GM23338 (cell line): ENCODE measurements around the gene KRT222. TPM values are rescaled to one million over a fixed set of nuclear protein-coding genes. Genes with fewer than 3 reads are reported as not detected.

Experiments
- ATAC-seq: fragments of 200-7000 bp; cut with Tn5 transposase; 3 replicates; pipeline ENCODE4 v1.9.1; 2020
- DNase-seq: peaks from one replicate; pipeline ENCODE4 v3.0.0-alpha.2; 2015; ENCODE audit warnings: low spot score
- H2AFZ ChIP-seq: fragments of 200-600 bp; sonication (generic); 2 replicates; pipeline ENCODE4 v1.8.0; 2016; ENCODE audit warnings: antibody characterized with exemption, mild to moderate bottlenecking, moderate library complexity
- H3F3A ChIP-seq: fragments of 200-600 bp; sonication (generic); replicated peaks from 2 replicates; pipeline ENCODE4 v1.8.0; 2017; ENCODE audit warnings: antibody characterized with exemption, mixed run types, low read depth
- H3K27ac ChIP-seq: fragments of 200-600 bp; sonication (generic); 2 replicates; pipeline ENCODE4 v1.6.1; 2016; ENCODE audit warnings: low read depth
- H3K27me3 ChIP-seq: fragments of 200-600 bp; sonication (generic); 2 replicates; pipeline ENCODE4 v1.8.0; 2016; ENCODE audit warnings: mild to moderate bottlenecking, mixed run types, moderate library complexity; ENCODE audit not compliant: insufficient read depth
- H3K36me3 ChIP-seq: fragments of 200-600 bp; sonication (generic); 2 replicates; pipeline ENCODE4 v1.8.0; 2016; ENCODE audit warnings: mild to moderate bottlenecking; ENCODE audit not compliant: insufficient read depth
- H3K4me1 ChIP-seq: fragments of 200-600 bp; sonication (generic); 2 replicates; pipeline ENCODE4 v1.8.0; 2016; ENCODE audit warnings: mild to moderate bottlenecking, moderate library complexity; ENCODE audit not compliant: insufficient read depth
- H3K4me2 ChIP-seq: fragments of 200-600 bp; sonication (generic); 2 replicates; pipeline ENCODE4 v1.7.1; 2017; ENCODE audit warnings: mixed run types
- H3K4me3 ChIP-seq: fragments of 200-600 bp; sonication (generic); 2 replicates; pipeline ENCODE4 v1.6.1; 2016; ENCODE audit warnings: mixed run types
- H3K79me2 ChIP-seq: fragments of 200-600 bp; sonication (generic); replicated peaks from 2 replicates; pipeline ENCODE4 v1.8.0; 2017; ENCODE audit warnings: mild to moderate bottlenecking; ENCODE audit not compliant: insufficient read depth
- H3K9me2 ChIP-seq: fragments of 200-600 bp; sonication (generic); 2 replicates; pipeline ENCODE4 v1.8.0; 2017; ENCODE audit not compliant: insufficient read depth
- H4K20me1 ChIP-seq: fragments of 200-600 bp; sonication (generic); replicated peaks from 2 replicates; pipeline ENCODE4 v1.8.0; 2017; ENCODE audit warnings: mild to moderate bottlenecking; ENCODE audit not compliant: insufficient read depth
- H3K27ac Mint-ChIP-seq: 2 replicates; pipeline ENCODE4 v1.8.0; 2020; ENCODE audit warnings: inconsistent platforms, mild to moderate bottlenecking, moderate library complexity, mixed read lengths
- H3K27me3 Mint-ChIP-seq: 3 replicates; pipeline ENCODE4 v1.8.0; 2022; ENCODE audit warnings: low read depth, mild to moderate bottlenecking, moderate library complexity, mixed read lengths, inconsistent platforms; ENCODE audit not compliant: insufficient read depth, poor library complexity
- H3K36me3 Mint-ChIP-seq: 3 replicates; pipeline ENCODE4 v1.8.0; 2021; ENCODE audit warnings: low read depth, mild to moderate bottlenecking, inconsistent platforms, moderate library complexity, mixed read lengths
- H3K4me1 Mint-ChIP-seq: 3 replicates; pipeline ENCODE4 v1.8.0; 2020; ENCODE audit warnings: mild to moderate bottlenecking, inconsistent platforms, mixed read lengths
- H3K4me3 Mint-ChIP-seq: 3 replicates; pipeline ENCODE4 v1.8.0; 2021; ENCODE audit warnings: moderate library complexity, mild to moderate bottlenecking, inconsistent platforms, mixed read lengths
- H3K9me3 Mint-ChIP-seq: 3 replicates; pipeline ENCODE4 v1.8.0; 2020; ENCODE audit warnings: moderate library complexity, mild to moderate bottlenecking, inconsistent platforms, mixed read lengths
- polyA plus RNA-seq: library from polyadenylated mRNA; unstranded; fragments of >200 nt; fragmentation: Nextera tagmentation; extraction: Ambion mirVana; gene quantifications from 2 replicates; pipeline ENCODE4 v1.2.1, GENCODE V29; 2016
- total RNA-seq: library from RNA; depleted of rRNA; stranded (reverse); fragments of >200 nt; shearing (Covaris generic); gene quantifications from 2 replicates; pipeline ENCODE4 v1.2.3, GENCODE V29; 2014
- TF ChIP-seq, protein P1 (sequence below): IDR thresholded peaks from one replicate; pipeline ENCODE4 v1.6.1; 2018; ENCODE audit warnings: antibody characterized with exemption; ENCODE audit not compliant: unreplicated experiment
- TF ChIP-seq, protein P2 (sequence below): fragments of 250-450 bp; sonication (Bioruptor Pico); IDR thresholded peaks from 2 replicates; pipeline ENCODE4 v1.5.0; 2020; ENCODE audit warnings: mild to moderate bottlenecking, moderate library complexity

The KRT222 gene
- total and polyA plus RNA-seq, 2 experiments from 2014 or later, result not detected

DNA sequence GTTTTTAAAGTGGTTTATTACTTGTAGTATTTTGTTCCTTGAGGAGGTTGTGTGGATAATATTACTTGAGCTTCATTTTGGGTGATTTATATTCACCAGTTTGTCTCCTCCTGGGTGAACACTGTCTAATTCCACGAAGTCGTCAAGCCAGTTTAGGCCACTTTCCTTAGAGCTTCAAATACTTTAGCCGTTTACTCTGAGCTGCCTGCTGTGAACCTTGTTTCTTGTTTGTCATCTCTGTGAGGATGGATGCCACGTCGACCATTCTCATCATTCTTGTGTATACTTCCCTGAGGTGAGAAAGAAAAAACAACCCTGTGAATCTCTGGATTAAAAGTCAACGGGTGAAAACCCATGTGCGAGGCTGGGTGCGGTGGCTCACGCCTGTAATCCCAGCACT is 29.6 kb upstream of the KRT222 start (continued):
- TF ChIP-seq, protein P1, sequence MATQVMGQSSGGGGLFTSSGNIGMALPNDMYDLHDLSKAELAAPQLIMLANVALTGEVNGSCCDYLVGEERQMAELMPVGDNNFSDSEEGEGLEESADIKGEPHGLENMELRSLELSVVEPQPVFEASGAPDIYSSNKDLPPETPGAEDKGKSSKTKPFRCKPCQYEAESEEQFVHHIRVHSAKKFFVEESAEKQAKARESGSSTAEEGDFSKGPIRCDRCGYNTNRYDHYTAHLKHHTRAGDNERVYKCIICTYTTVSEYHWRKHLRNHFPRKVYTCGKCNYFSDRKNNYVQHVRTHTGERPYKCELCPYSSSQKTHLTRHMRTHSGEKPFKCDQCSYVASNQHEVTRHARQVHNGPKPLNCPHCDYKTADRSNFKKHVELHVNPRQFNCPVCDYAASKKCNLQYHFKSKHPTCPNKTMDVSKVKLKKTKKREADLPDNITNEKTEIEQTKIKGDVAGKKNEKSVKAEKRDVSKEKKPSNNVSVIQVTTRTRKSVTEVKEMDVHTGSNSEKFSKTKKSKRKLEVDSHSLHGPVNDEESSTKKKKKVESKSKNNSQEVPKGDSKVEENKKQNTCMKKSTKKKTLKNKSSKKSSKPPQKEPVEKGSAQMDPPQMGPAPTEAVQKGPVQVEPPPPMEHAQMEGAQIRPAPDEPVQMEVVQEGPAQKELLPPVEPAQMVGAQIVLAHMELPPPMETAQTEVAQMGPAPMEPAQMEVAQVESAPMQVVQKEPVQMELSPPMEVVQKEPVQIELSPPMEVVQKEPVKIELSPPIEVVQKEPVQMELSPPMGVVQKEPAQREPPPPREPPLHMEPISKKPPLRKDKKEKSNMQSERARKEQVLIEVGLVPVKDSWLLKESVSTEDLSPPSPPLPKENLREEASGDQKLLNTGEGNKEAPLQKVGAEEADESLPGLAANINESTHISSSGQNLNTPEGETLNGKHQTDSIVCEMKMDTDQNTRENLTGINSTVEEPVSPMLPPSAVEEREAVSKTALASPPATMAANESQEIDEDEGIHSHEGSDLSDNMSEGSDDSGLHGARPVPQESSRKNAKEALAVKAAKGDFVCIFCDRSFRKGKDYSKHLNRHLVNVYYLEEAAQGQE, result no peak

DNA sequence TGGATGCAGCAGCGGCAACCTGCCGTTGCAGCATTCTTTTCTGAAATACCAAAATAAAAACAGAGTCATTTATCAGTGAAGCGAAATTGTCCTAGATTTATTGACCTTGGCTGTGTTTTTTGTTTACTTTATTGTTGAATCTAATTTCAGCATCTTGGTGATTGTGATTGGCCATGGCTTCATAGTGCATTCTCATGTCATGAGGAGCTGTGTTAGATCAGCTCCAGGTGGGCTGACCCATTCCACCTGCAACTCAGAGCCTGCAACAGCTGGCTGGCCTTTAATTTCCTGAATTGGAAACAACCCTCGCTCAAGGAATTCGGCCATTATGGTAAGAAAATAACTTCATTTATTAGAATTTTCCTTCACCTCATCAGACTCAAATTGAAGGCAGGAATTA is 22.1 kb upstream of the KRT222 start:
- H3K27me3 Mint-ChIP-seq, result no peaks in the 10 kb centered on the region
- Histone ChIP-seq H3K4me3 (no peak overlapping the region), H3K27me3 (no peaks in the 10 kb centered on the region), H3F3A (no peaks in the 10 kb centered on the region), H3K79me2 (no peaks in the 10 kb centered on the region), H3K9me2 (no peaks in the 10 kb centered on the region), H4K20me1 (no peaks in the 10 kb centered on the region), H3K4me2 (no peak overlapping the region), H3K36me3 (no peaks in the 10 kb centered on the region), H3K27ac (no peak overlapping the region), H2AFZ (peak overlapping the region; percentile 29; the same call in 1 of the 2 replicates), H3K4me1 (no peaks in the 10 kb centered on the region)
- H3K36me3 Mint-ChIP-seq, result no peaks in the 10 kb centered on the region
- no peaks in the 10 kb centered on the region for H3K4me1 Mint-ChIP-seq
- ATAC-seq (no peak), DNase-seq (peak; percentile 6)
- H3K27ac Mint-ChIP-seq, result no peak overlapping the region
- no peak overlapping the region for H3K4me3 Mint-ChIP-seq
- TF ChIP-seq, protein P2, sequence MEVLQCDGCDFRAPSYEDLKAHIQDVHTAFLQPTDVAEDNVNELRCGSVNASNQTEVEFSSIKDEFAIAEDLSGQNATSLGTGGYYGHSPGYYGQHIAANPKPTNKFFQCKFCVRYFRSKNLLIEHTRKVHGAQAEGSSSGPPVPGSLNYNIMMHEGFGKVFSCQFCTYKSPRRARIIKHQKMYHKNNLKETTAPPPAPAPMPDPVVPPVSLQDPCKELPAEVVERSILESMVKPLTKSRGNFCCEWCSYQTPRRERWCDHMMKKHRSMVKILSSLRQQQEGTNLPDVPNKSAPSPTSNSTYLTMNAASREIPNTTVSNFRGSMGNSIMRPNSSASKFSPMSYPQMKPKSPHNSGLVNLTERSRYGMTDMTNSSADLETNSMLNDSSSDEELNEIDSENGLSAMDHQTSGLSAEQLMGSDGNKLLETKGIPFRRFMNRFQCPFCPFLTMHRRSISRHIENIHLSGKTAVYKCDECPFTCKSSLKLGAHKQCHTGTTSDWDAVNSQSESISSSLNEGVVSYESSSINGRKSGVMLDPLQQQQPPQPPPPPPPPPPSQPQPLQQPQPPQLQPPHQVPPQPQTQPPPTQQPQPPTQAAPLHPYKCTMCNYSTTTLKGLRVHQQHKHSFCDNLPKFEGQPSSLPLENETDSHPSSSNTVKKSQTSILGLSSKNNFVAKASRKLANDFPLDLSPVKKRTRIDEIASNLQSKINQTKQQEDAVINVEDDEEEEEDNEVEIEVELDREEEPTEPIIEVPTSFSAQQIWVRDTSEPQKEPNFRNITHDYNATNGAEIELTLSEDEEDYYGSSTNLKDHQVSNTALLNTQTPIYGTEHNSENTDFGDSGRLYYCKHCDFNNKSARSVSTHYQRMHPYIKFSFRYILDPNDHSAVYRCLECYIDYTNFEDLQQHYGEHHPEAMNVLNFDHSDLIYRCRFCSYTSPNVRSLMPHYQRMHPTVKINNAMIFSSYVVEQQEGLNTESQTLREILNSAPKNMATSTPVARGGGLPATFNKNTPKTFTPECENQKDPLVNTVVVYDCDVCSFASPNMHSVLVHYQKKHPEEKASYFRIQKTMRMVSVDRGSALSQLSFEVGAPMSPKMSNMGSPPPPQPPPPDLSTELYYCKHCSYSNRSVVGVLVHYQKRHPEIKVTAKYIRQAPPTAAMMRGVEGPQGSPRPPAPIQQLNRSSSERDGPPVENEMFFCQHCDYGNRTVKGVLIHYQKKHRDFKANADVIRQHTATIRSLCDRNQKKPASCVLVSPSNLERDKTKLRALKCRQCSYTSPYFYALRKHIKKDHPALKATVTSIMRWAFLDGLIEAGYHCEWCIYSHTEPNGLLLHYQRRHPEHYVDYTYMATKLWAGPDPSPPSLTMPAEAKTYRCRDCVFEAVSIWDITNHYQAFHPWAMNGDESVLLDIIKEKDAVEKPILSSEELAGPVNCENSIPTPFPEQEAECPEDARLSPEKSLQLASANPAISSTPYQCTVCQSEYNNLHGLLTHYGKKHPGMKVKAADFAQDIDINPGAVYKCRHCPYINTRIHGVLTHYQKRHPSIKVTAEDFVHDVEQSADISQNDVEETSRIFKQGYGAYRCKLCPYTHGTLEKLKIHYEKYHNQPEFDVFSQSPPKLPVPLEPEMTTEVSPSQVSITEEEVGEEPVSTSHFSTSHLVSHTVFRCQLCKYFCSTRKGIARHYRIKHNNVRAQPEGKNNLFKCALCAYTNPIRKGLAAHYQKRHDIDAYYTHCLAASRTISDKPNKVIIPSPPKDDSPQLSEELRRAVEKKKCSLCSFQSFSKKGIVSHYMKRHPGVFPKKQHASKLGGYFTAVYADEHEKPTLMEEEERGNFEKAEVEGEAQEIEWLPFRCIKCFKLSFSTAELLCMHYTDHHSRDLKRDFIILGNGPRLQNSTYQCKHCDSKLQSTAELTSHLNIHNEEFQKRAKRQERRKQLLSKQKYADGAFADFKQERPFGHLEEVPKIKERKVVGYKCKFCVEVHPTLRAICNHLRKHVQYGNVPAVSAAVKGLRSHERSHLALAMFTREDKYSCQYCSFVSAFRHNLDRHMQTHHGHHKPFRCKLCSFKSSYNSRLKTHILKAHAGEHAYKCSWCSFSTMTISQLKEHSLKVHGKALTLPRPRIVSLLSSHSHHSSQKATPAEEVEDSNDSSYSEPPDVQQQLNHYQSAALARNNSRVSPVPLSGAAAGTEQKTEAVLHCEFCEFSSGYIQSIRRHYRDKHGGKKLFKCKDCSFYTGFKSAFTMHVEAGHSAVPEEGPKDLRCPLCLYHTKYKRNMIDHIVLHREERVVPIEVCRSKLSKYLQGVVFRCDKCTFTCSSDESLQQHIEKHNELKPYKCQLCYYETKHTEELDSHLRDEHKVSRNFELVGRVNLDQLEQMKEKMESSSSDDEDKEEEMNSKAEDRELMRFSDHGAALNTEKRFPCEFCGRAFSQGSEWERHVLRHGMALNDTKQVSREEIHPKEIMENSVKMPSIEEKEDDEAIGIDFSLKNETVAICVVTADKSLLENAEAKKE (CRISPR knock-in tag), result no peak
- H3K9me3 Mint-ChIP-seq, result no peaks in the 10 kb centered on the region
